ENCODE results near the gene LCK. TPM values are rescaled to one million over a fixed set of nuclear protein-coding genes. Genes with fewer than 3 reads are reported as not detected.

The LCK gene
- 112 TPM for total RNA-seq

DNA sequence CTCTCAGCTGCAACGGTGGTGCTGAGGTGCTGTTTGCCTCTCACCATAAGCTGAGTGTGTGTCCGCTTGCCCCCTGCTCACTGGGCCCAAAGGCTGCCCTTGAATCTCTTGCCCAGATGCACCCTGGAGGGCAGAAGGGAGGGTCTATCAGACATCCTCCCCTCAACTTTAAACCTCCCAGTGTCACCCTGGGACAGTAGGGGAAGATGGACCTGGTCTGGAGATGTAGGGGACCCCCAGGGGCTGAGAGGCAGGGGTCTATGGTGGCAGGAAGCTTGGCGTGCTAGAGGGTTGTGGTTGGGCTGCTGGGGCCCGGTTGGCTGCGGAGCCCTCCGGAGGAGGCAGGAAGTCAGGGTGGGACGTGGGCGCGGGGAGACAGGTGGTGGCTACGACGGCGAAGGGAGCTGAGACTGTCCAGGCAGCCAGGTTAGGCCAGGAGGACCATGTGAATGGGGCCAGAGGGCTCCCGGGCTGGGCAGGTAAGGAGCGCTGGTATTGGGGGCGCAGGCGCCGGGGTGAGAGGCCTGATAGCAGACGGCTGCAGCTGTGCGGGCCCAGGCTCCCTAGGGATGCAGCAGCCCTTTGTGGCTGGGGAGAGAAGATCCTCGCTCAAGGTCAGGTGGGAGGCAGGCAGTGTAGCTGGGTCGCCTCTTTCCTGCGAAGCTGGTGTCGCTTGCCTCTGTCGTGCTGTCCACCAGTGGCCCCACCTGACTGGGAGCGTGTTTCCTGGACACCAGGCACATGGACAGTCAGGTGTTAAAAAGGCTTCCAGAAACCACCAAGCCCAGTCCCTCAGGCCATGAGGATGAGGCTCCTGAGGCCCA is at the start of gene LCK:
TSS of gene LCK (plus strand) at position 373 of the 824 bp plus-strand sequence. CDS start 23,065 bp downstream, outside the sequence.
- Histone ChIP-seq H3K27me3 (ENCODE audit: insufficient read depth, low read length) (no peaks in the 10 kb centered on the region), H3K4me3 (ENCODE audit: low read length) (peak within 1 kb of the TSS; percentile 54), H3K9me3 (ENCODE audit: low read depth, low read length) (no peaks in the 10 kb centered on the region), H3K4me1 (ENCODE audit: insufficient read depth, low read length) (peaks cover 90% of the 10 kb centered on the region)

DNA sequence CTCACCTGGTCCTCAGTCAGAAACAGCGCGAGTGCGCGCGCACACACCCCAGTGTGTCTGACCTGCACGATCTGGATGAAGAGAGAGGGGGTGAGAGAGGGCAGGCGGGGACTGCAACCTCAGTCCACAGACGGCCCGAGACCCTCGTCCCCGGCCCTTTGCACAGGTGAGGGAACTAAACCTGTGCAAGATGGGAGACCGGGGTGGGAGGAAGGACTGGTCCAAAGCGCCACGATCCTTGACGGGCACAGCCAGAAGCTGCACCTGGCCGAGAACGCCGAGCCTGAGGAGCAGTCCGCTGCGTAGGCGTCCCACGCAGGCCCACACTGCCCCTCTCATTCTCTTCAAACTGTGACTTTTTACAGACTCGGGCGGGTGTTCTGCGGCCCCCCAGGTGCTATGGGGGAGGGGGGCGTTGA is 46.1 kb upstream of the LCK start:
- Histone ChIP-seq H3K4me3 (ENCODE audit: low read length) (peak overlapping the region; percentile 49), H3K4me1 (ENCODE audit: insufficient read depth, low read length) (peaks cover 52% of the 10 kb centered on the region), H3K9me3 (ENCODE audit: low read depth, low read length) (no peaks in the 10 kb centered on the region), H3K27me3 (ENCODE audit: insufficient read depth, low read length) (no peaks in the 10 kb centered on the region)

GRCh38 chr1:32205401-32206370 is 45.4 kb upstream of the LCK start, which contains the start of gene IQCC:
IQCC (plus strand) TSS chr1:32205671; CDS start chr1:32205682, 11 bp downstream.
- H3K4me1 ChIP-seq (ENCODE audit: insufficient read depth, low read length): peaks cover 48% of the 10 kb centered on the region
- peak within 1 kb of the TSS; percentile 49 for H3K4me3 ChIP-seq (ENCODE audit: low read length)
- H3K9me3 ChIP-seq (ENCODE audit: low read depth, low read length): no peaks in the 10 kb centered on the region
- H3K27me3 ChIP-seq (ENCODE audit: insufficient read depth, low read length): no peaks in the 10 kb centered on the region

DNA sequence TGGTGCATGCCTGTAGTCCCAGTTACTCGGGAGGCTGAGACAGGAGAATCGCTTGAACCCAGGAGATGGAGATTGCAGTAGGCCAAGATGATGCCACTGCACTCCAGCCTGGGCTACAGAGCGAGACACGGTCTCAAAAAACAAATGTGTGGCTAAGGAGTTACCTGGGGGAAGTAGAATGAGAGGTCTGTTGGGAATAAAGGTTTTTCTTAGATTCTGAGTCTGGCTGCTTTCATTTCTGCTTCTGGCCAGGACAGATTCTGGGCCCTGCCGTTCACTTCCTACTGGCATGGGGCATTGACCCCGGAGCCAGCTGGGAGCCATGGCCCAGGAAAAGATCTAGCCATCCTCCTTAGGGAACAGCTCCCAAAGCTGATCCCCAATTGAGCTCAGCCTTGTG is 42.6 kb upstream of the LCK start:
- no peak overlapping the region for H3K4me3 ChIP-seq (ENCODE audit: low read length)
- no peaks in the 10 kb centered on the region for H3K9me3 ChIP-seq (ENCODE audit: low read depth, low read length)
- peaks cover 26% of the 10 kb centered on the region for H3K4me1 ChIP-seq (ENCODE audit: insufficient read depth, low read length)

GRCh38 chr1:32208891-32209328 is 42.2 kb upstream of the LCK start, which contains the start of gene DCDC2B:
DCDC2B (plus strand) TSS chr1:32209089; CDS start chr1:32209094, 5 bp downstream.
- H3K4me3 ChIP-seq (ENCODE audit: low read length): no peak within 1 kb of the TSS
- peaks cover 26% of the 10 kb centered on the region for H3K4me1 ChIP-seq (ENCODE audit: insufficient read depth, low read length)
- H3K9me3 ChIP-seq (ENCODE audit: low read depth, low read length): no peaks in the 10 kb centered on the region

More for the DNA sequence above, 42.6 kb upstream of the LCK start:
- H3K27me3 ChIP-seq (ENCODE audit: insufficient read depth, low read length): no peaks in the 10 kb centered on the region

DNA sequence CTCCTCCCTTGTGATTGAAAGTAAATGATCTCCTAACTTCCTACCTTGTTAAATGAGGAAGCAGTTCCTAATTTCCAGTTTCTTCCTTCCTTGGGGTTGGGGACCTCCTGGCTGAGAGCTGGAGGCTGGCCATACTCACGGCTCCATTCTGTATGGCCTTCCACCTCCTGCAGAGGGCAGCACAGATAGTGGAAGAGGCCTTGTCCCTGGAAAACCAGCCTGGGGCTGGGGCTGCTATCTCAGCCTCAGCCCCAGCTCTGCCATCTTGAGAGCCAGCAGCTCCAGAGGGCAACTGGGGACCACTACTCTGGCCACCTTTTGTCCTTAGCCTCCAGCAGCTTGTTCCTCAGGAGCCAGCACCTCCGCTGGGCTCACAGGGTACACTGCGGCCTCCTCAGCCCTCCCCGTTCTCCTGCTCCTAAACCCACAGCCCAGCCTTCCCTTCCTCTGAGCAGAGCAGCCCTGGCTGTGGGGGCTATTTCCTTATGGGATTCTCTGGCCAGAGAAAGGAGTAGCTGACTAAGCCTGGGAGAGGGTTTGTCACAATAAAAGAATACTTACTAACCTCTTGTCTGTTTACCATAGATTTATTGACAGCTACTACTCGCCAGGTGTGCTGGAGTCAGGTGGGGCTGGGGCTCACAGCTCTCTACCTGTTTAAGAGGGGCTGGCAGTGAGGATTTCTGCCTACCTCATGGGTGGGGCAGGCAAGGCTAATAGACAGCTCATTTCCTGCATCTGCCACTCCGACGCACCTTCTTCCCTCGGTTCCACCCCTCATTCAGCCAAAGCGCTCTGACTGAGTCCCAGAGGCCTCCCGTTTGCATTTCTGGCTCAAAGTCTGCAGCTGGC is 35.2 kb upstream of the LCK start:
- H3K4me3 ChIP-seq (ENCODE audit: low read length): no peak overlapping the region

More at GRCh38 chr1:32208891-32209328, 42.2 kb upstream of the LCK start, which contains the start of gene DCDC2B:
- no peaks in the 10 kb centered on the region for H3K27me3 ChIP-seq (ENCODE audit: insufficient read depth, low read length)

GRCh38 chr1:32216566-32216965 is 34.5 kb upstream of the LCK start:
- H3K4me3 ChIP-seq (ENCODE audit: low read length): no peak overlapping the region
- peaks cover 18% of the 10 kb centered on the region for H3K4me1 ChIP-seq (ENCODE audit: insufficient read depth, low read length)
- H3K27me3 ChIP-seq (ENCODE audit: insufficient read depth, low read length): no peaks in the 10 kb centered on the region
- H3K9me3 ChIP-seq (ENCODE audit: low read depth, low read length): no peaks in the 10 kb centered on the region

More for the DNA sequence above, 35.2 kb upstream of the LCK start:
- Histone ChIP-seq H3K4me1 (ENCODE audit: insufficient read depth, low read length) (peaks cover 11% of the 10 kb centered on the region), H3K9me3 (ENCODE audit: low read depth, low read length) (no peaks in the 10 kb centered on the region), H3K27me3 (ENCODE audit: insufficient read depth, low read length) (no peaks in the 10 kb centered on the region)

DNA sequence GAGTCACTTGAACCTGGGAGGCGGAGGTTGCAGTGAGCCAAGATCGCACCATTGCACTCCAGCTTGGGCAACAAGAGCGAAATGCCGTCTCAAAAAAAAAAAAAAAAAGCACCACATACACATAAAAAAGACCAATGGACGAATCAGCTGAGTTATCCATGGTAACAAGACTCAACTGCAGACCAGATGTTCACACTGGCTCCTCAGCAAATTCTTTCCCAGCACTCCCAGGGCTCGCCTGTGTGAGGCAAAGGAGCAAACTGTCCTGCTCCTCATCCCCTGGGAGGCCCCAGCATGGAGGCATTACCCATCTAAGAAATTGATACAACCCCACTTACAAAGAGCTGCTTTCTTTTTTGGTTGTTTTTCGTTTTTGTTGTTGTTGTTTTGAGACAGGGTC is 32.0 kb upstream of the LCK start:
- Histone ChIP-seq H3K9me3 (ENCODE audit: low read depth, low read length) (no peaks in the 10 kb centered on the region), H3K27me3 (ENCODE audit: insufficient read depth, low read length) (no peaks in the 10 kb centered on the region), H3K4me1 (ENCODE audit: insufficient read depth, low read length) (peaks cover 34% of the 10 kb centered on the region), H3K4me3 (ENCODE audit: low read length) (no peak overlapping the region)

DNA sequence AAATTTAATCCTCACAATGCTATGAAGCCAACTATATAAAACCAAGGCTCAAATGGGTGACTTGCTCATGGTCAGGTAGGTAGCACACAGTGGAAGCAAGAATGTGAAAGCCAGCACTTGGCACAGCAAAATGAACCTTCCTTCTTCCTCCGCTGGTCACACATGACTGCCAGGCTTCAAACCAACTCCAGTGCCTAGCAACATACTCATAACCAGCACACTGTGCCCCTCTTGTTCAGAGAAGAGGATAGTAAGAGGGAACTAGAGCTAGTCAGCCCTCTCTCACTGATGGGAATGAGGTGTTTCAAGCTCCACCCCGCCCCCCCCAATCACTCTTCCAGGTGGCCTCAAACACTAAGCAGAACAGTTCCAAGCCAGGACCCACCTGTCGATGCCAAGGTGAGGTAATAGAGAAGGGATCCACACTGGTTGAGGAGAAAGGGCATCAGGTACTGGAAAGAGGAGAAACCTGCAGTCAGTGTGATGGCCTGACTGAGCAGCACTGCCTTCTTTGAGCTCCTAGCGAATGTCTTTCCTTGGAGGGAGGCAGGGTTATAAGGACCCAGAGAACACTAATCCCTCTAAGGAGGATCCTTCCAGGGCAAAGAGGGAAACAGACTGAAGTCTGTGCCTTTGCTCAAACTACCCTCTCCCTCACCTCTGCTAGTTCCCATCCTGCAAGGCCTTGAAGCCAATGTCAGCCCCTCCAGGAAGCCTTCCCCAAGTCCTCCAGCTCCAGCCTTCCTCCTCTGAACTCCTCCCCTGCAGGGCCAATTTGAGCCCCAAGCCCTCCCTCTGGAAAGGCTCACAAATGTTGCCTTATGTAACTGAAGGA is 30.1 kb upstream of the LCK start:
- H3K27me3 ChIP-seq (ENCODE audit: insufficient read depth, low read length): no peaks in the 10 kb centered on the region
- H3K4me1 ChIP-seq (ENCODE audit: insufficient read depth, low read length): peaks cover 28% of the 10 kb centered on the region
- peak overlapping the region; percentile 75 for H3K4me3 ChIP-seq (ENCODE audit: low read length)
- H3K9me3 ChIP-seq (ENCODE audit: low read depth, low read length): no peaks in the 10 kb centered on the region

DNA sequence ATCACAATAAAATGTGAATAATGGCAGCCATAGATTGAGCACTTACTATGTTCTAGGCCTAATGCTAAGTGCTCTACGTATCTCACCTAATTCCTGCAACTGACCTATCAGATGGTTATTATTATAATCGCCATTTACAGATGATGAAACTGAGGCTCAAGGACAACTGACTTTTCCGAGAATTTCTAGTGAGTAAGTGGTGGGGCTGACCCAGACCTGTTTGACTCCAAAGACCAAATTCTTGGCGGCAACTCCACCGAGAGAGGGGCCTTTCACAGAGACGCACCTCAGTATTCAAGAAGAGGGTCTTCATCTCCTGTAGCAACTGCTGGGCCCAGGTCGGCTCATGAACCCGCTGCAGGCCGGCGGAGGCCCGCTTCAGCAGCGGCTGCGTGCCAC is 29.5 kb upstream of the LCK start:
- peaks cover 27% of the 10 kb centered on the region for H3K4me1 ChIP-seq (ENCODE audit: insufficient read depth, low read length)
- peak overlapping the region; percentile 75 for H3K4me3 ChIP-seq (ENCODE audit: low read length)
- no peaks in the 10 kb centered on the region for H3K27me3 ChIP-seq (ENCODE audit: insufficient read depth, low read length)
- no peaks in the 10 kb centered on the region for H3K9me3 ChIP-seq (ENCODE audit: low read depth, low read length)

DNA sequence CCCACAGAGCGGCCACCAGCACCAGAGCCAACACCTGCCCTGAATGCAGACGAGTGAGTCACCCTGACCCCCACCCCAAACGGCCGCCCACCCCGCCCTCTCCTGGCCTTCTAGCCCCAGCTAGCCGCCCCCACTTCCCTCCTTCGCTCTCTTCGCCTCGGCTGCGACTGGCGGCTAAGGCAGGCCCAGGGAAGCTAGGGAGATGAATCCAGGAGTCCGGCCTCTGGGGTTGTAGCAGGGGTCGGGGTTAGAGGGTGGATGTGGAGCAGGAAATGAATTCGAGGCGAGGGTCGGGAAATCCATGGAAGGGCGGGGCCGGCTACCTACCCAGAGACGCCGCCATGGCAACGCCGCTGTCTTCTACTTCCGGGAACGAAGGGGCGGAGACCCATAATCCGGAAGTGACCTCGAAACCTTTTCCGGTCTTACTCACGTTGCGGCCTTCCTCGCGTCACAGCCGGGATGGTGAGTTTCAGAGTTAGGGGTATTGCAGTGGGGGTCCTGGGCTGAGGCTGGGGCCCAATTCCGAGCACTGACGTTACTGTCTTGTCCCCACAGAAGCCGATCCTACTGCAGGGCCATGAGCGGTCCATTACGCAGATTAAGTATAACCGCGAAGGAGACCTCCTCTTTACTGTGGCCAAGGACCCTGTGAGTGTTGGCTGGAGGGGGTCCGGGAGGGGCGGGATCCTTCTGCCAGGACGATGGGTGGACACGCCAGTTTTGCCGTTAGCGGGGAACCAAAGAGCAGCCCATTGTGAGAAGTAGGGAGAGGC is 28.9 kb upstream of the LCK start, which contains the start of the genes EIF3I and TMEM234:
TSS of gene EIF3I (plus strand) at position 428 of the 776 bp plus-strand sequence. CDS start at position 463, 35 bp downstream.
TSS of gene TMEM234 (minus strand) at position 374 of the 776 bp plus-strand sequence. CDS start at position 343, 31 bp downstream.
- H3K4me1 ChIP-seq (ENCODE audit: insufficient read depth, low read length): peaks cover 27% of the 10 kb centered on the region
- no peaks in the 10 kb centered on the region for H3K9me3 ChIP-seq (ENCODE audit: low read depth, low read length)
- no peaks in the 10 kb centered on the region for H3K27me3 ChIP-seq (ENCODE audit: insufficient read depth, low read length)
- peak within 1 kb of the TSS; percentile 75 for H3K4me3 ChIP-seq (ENCODE audit: low read length)

DNA sequence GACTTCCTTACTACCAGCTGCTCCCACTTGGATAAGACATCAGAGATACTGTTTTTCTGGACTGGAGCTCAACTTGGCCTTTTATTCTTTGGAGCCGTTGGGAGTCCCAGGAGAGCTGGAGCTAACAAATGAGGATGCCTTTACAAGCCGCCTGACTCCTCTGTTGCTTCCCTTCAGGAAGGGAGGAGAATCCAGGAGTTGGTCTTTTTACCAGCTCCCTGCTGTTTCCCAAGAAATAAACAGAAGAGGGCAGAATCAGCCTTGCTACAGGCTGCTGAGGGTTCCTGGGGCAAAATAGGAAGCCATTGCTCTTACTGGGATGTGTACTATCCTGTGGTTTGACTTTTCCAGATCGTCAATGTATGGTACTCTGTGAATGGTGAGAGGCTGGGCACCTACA is 27.4 kb upstream of the LCK start:
- Histone ChIP-seq H3K4me3 (ENCODE audit: low read length) (no peak overlapping the region), H3K4me1 (ENCODE audit: insufficient read depth, low read length) (peaks cover 27% of the 10 kb centered on the region), H3K9me3 (ENCODE audit: low read depth, low read length) (no peaks in the 10 kb centered on the region), H3K27me3 (ENCODE audit: insufficient read depth, low read length) (no peaks in the 10 kb centered on the region)

GRCh38 chr1:32224285-32224684 is 26.8 kb upstream of the LCK start:
- Histone ChIP-seq H3K4me1 (ENCODE audit: insufficient read depth, low read length) (peaks cover 27% of the 10 kb centered on the region), H3K4me3 (ENCODE audit: low read length) (no peak overlapping the region), H3K9me3 (ENCODE audit: low read depth, low read length) (no peaks in the 10 kb centered on the region), H3K27me3 (ENCODE audit: insufficient read depth, low read length) (no peaks in the 10 kb centered on the region)
